Esophagus muscularis mucosa (tissue), 4 donors: Measurements from ENCODE around the gene CRACR2B.

Source experiments
- CTCF ChIP-seq, 3 experiments: fragments of 200-600 bp in 2 of 3; fragments of 450-650 bp in 1 of 3; sonication (generic) in 2 of 3; IDR thresholded peaks; one replicate each; pipeline ENCODE4 v1.5.1; 2017 to 2019; ENCODE audit warnings: antibody characterized with exemption in 3 of 3, mild to moderate bottlenecking in 2 of 3, moderate library complexity in 1 of 3
- EP300 ChIP-seq: sonication (generic); formaldehyde crosslinking; IDR thresholded peaks from one replicate; pipeline ENCODE4 v1.6.1; 2017; ENCODE audit warnings: antibody characterized with exemption
- POLR2A ChIP-seq: fragments of 450-650 bp; IDR thresholded peaks from one replicate; pipeline ENCODE4 v1.6.1; 2017; ENCODE audit warnings: antibody characterized with exemption, moderate library complexity, mild to moderate bottlenecking, low read depth
- POLR2AphosphoS5 ChIP-seq, 2 donors: sonication (generic); formaldehyde crosslinking; IDR thresholded peaks; one replicate each; pipeline ENCODE4 v1.6.1; 2017; ENCODE audit warnings: antibody characterized with exemption in 2 of 2

DNA sequence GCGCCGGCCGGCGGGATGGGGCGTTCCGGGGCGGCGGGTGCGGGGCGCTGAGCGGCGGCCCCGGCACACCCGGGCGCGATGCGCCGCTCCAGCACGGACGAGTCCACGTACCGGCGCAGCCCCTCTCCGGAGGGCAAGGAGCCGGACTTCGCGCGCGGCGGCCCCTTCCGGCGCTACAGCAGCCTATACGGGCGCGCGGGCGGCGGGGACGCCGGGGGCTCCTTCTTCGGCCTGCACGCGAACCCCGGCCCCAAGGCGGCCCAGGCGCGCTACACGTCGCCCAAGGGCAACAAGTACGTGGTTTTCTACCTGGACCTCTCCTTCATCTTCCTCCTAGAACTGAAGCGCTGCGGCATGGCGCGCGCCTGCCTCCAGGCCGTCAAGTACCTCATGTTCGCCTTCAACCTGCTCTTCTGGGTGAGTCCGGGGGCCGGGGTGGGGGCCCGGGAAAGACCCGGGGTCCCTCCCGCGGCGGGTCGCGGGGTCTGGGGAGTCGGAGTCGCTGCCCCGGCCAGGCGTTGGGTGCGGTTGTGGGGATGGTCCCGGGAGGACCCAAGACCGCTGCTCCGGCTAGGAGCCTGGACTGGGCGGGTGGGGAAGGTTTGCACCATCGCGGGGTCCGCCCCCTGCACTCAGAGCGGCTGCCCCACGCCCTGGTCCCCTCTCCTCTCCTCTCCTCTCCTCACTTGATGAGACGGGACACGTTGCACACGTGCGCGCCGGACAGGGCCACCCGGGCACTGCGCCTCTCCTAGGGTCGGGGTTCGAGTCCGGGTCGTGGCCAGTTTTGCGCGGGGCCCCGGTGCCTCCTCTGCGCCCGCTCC lies 22.4 kb downstream of the CRACR2B start:
- TF ChIP-seq POLR2AphosphoS5 (IDR thresholded peaks at IDR 0.05) (no peak), CTCF (IDR thresholded peaks at IDR 0.05) (no peak), EP300 (no peak), POLR2A (no peak)
